LNCAP (cell line): ENCODE measurements around the gene SLFN12L.

ENCODE experiments used
- TF ChIP-seq, protein P1 (sequence below): fragments of 450-650 bp; IDR thresholded peaks from 2 replicates; pipeline ENCODE4 v1.5.1; 2017; ENCODE audit warnings: mild to moderate bottlenecking

SLFN12L gene

DNA sequence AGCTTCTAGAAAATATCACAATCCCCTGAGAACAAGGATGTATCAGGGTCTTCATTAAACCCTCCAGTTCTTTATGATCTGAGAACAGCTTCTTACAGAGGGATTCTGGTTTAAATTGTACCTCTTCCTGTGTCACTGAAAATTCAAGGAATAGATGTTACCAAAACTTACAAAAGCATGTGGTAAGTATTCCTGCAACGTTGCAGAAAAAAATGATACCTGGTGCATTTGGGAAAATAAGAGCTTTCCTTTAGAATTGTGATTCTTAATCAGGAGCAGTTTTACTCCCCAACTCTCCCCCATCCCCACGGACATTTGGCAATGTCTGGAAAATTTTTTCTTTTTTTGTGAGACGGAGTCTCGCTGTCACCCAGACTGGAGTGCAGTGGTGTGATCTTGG, 15.8 kb upstream of the SLFN12L start:
- TF ChIP-seq, protein P1, sequence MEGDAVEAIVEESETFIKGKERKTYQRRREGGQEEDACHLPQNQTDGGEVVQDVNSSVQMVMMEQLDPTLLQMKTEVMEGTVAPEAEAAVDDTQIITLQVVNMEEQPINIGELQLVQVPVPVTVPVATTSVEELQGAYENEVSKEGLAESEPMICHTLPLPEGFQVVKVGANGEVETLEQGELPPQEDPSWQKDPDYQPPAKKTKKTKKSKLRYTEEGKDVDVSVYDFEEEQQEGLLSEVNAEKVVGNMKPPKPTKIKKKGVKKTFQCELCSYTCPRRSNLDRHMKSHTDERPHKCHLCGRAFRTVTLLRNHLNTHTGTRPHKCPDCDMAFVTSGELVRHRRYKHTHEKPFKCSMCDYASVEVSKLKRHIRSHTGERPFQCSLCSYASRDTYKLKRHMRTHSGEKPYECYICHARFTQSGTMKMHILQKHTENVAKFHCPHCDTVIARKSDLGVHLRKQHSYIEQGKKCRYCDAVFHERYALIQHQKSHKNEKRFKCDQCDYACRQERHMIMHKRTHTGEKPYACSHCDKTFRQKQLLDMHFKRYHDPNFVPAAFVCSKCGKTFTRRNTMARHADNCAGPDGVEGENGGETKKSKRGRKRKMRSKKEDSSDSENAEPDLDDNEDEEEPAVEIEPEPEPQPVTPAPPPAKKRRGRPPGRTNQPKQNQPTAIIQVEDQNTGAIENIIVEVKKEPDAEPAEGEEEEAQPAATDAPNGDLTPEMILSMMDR: no peak

- TF ChIP-seq, protein P1: no peak
Observed at GRCh38 chr17:35548978-35549377, 11.5 kb upstream of the SLFN12L start.

DNA sequence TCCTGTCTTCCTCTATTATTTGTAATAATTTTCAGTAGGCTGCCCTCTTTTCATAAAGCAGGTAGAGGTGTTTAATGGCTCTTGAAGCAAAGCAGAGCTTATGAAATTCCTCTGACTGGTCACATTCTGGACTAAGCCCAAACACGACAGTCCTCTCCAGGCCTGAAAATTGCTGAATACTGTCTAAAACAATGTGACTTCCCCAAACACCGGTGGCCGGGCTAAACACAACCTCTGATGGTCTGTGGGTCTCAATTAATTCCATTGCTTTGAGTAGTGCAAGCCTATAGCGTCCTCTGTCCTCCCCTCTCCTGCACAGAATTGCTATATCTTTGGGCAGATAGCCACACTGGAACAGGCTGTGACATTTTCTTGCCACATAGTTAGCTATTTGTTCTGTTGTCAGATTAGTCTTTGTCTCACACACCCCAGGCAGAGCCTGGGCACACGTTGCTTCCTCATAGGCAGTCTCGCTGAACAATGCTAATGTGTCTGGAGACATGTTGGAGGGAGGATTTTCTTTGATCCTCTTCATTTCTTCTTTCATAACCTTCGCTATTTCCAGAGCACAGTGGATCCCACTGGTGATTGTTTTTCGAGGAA, 10.8 kb upstream of the SLFN12L start:
- TF ChIP-seq, protein P1: no peak

DNA sequence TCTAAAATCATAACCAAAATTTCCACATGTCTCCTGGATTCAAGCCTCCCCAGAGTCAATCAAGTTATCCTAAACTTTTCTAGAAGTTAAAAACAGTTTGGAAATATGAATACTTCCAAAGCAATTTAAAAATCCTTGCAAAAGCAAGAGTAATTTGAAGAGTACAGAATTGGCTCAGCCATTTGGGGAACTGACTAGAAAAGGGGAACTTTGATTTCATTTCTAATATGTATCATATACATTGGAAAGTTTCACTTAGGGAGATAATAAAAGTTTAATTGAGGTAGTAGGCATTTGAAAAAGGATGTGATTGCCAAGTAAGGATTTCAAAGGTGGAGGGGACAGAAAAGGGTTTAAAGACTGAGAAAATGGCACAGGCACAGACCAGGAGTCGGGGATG, 9.0 kb upstream of the SLFN12L start:
- TF ChIP-seq, protein P1: no peak

DNA sequence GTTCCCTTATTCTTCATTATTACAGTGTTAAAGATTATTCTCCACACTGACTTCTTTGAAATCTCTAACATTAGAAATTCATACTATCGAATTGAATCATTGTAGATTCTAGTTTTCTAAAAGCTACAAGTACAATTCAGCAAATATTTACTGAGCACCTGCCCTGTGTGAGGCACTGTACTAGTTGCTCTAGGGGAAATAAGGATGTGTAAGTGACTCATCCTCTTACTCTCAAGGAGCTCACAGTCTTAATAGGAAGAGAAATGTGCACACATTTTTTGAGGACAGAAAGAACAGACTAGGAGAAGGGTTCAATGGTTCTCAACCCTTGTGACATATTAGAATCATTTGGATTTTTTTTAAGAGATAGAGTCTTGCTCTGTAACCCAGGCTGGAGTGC, 7.7 kb upstream of the SLFN12L start:
- TF ChIP-seq, protein P1: no peak

- TF ChIP-seq, protein P1: no peak
Observed at GRCh38 chr17:35543856-35544255, 6.4 kb upstream of the SLFN12L start.

DNA sequence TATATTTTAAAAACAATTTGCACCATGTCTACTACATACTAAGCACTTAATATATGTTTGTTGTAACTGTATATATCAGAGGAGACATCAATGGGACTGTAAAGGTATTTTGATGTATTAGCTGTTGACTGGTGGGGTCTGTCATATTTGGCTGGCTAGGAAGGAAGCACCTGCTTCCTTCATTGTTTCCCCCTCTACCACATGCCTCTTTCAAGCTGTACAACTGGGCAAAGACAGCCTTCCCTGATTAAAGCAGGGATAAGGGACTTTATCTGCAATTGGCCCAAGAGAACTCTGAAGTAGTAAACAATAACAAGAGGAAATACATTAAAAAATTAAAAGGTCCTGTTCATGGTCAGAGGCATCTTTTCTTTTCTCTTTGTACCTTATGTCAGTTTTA, 5.5 kb upstream of the SLFN12L start:
- TF ChIP-seq, protein P1: no peak

DNA sequence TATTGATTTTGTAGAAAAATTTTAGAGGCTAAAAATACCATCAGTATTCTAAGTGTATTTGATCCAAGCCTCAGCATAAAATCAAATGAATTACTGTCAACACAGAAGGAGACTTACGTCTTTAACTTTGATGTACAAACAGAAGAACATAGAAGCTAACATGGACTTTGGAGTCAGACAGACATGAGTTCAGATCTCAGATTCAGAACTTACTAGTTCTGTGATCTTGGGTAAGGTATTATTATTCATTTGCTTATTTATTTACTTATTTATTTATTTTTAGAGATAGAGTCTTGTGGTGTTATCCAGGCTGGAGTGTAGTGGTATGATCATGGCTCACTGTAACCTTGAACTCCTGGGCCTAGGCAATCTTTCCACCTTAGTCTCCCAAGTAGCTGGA, 4.0 kb upstream of the SLFN12L start:
- TF ChIP-seq, protein P1: no peak
